DMS79 (cell line): ENCODE results near the gene MED28.
"Not testable (repeated sequence)": the region's sequence is repeated elsewhere in the genome, so short reads cannot be mapped to it uniquely, and the experiment has no call there.

Experiments used
- DNase-seq: peaks from one replicate; lab custom pipeline; 2025; lab: John Stamatoyannopoulos, UW

The MED28 gene

DNA sequence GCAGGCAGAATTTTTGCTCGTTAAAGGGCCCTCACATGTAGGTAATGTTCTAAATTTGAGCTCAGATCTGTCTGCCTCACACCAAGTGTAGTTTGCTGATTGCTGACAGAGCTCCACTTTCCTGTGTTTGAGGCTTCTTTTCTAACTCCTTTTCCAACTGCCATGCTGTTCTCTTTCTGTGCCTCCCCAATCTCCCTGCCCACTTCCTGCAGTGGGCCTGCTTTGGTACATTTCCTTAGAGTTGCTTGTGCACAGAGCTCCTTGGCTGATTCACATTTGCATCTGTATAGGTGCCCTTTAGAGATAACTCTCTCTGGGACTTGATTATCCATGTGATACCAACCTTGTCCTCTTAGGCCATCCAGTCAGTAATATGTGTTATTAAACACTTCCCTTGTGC lies 4.5 kb downstream of the MED28 start:
- DNase-seq: no peak

DNA sequence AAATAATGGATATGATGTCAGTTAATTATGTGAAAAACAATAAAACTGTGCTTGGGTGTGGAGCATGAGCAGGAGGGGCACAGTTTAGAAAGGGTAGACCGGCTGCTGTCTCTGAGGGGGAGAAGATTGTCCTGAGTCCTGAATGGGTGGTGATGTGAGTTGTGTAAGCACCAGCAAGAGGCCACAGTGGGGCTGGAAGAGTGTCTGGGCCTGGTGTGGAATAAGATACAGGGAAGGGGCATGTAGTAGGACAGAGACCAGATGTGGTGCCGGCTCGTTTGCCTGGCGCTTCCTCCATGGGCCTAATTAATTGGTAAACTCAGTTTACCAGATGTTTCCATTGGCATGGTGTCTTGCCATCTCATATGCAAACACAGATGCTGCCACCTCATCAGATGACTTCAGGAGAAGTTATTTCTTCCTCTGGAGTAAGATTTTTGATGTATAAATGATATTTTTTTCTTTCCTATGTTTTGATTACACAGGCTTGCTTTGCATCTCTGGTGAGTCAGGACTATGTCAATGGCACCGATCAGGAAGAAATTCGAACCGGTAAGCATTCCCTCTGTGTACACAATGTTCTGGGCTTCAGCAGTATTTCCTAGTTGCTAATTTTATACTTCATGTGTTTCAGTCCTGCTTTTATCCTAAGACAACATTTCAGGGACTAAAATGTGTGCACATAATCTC lies 5.1 kb downstream of the MED28 start:
- no peak for DNase-seq

DNA sequence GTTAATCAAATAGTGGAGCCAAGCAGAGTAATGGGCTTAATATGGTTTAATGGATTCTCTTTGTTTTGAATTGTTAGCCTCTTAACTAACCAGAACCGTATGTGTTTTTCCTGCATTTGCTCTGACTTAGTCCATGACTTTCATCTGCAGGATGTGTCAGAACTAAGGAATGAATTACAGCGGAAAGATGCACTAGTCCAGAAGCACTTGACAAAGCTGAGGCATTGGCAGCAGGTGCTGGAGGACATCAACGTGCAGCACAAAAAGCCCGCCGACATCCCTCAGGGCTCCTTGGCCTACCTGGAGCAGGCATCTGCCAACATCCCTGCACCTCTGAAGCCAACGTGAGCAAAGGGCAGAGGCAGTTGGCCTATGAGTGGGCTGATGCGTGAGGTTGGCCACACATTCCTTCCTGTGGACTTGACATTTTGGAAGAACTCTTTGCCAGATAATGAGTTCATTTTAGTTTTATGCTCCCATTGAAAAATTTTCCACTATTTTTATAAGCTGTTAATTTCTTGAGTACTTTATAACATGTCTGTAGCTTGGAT lies 9.1 kb downstream of the MED28 start:
- no peak for DNase-seq

GRCh38 chr4:17624821-17625220 lies 10.4 kb downstream of the MED28 start:
- DNase-seq: no peak

DNA sequence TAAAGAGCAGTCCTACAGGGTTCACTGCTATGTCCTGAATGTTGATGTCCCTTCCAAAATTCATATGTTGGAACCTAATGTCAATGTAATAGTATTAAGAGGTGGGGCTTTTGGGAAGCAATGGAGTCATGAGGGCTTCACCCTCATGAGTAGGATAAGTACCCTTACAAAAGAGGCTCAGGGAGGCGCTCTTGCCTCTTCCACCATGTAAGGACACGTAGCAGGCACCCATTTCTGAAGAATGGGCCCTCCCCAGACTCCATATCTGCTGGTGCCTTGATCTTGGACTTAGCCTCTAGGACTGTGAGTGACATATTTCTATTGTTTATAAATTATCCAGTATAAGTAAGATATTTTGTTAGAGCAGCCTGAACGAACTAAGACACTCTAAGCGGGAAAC lies 15.8 kb downstream of the MED28 start:
- no peak for DNase-seq

- DNase-seq: no peak
These were observed 19.2 kb downstream of the MED28 start for GRCh38 chr4:17633600-17633999.

DNA sequence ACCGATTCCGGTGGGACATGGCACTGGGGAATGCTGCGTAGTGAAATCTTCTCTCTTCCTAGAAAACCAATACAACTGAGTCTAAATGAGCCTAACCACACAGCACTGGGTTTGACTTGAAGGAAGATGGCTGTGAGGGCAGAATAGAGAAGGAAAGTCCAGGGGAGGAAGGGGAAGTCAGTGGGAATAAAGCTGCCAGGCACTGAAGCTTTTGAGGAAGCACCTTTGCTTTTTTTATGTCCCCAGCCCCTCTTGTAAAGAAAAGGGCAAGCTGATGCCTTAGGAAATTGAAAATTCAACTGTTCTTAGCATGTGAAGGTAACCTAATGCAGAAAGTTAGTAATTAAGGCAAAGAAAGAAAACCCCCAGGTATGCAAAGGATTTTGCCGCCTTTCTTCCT lies 20.6 kb downstream of the MED28 start:
- no peak for DNase-seq

DNA sequence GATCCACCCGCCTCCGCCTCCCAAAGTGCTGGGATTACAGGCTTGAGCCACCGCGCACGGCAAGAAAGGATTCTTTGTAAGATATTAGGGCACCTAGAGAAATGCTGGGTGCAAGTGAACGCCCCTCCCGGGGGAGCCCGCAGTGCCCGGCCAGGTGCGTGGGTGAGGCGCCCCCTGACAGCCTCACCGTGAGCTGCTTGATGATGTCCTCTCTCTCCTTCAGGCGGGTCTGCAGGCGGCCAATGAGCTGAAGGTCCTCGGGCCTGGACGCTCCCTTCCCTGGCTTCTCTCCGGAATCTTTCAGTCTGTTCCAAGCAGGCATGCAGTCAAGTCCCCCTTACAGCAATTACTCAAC lies 21.9 kb downstream of the MED28 start:
- DNase-seq: no peak

- no peak for DNase-seq
These were observed 22.5 kb downstream of the MED28 start for GRCh38 chr4:17636696-17637622.

DNA sequence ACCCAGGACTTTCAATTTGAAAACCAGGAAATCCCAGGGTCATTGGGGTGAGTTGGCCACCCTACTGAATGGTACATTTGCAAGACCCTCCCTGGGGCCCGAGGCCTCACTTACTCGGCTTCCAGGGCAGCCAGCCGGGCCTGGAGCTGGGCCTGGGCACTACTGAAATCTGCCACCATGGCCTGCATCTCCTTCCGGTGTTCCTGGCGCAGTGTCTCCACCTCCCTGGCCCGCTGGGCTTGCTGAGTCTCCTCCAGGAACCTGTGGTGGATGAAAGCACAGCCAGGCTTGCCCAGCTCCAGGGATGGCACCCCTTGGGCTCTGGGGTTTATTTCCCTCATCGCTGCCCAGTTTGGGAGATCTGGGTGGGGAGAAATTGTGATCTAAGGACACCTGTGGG lies 24.7 kb downstream of the MED28 start:
- DNase-seq: no peak

DNA sequence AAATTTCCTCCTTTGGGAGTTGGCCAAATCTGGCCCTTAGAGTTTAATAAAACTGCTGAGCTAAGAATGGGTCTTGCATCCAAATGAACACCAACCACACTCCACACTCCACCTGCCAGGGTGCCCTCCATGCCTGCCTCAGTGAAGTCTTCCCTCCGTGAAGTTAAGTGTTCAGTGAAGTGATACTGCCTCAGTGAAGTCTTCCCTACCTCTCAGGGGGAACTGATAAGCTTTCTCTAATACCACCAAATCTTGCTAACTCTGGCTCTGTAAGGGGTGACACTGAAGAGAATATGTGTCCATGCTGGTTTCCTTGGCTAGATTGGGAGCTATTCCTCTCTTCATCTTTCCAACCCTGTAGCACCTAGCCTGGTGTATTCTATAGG lies 27.9 kb downstream of the MED28 start:
- no peak for DNase-seq

GRCh38 chr4:17646693-17647092 lies 32.3 kb downstream of the MED28 start:
- DNase-seq: no peak

DNA sequence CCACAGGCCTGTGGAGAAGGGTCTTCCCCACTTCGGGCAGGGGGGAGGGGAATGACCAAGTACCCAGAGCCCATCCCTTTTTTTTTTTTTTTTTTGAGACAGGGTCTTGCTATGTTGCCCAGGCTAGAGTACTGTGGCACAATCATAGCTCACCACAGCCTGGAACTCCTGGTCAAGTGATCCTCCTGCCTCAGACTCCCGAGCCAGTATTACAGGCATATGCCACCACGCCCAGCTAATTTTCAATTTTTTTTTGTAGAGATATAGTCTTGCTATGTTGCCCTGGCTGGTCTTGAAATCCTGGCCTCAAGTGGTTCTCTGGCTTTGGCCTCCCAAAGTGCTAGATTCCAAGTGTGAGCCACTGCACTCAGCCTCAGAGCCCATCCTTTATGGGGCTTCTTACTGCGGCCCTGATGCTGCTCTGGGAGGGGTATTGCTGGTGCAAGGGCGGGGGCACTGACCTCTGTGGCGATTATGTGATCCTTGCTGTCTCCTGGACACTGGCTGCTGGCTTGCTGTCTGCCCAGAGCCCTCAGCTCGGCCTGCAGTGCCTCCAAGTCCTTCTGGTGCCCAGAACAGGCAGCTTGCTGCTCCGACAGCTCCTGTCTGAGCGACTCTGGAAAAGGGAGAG lies 32.9 kb downstream of the MED28 start:
- DNase-seq: no peak

DNA sequence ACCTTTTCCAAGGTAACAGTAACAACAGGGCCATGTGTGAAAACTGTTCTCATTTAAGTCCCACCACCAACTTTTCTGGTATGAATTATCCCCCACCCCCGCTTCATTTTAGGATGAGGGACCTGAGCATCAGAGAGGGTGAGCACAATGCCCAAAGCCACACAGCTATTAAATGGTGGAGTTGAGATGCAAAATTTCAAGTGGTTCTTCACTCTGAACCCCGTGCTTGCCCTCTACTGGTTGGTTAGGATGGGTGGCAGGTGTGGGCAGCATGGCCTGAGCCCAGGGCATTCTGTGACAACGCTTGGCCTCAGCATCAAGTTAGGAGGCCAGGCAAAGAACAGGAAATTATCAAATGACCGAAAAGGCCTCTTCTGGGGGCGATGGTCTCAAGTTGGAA lies 33.5 kb downstream of the MED28 start:
- DNase-seq: no peak

- no peak for DNase-seq
These were observed 36.0 kb downstream of the MED28 start for GRCh38 chr4:17650406-17650805.

DNA sequence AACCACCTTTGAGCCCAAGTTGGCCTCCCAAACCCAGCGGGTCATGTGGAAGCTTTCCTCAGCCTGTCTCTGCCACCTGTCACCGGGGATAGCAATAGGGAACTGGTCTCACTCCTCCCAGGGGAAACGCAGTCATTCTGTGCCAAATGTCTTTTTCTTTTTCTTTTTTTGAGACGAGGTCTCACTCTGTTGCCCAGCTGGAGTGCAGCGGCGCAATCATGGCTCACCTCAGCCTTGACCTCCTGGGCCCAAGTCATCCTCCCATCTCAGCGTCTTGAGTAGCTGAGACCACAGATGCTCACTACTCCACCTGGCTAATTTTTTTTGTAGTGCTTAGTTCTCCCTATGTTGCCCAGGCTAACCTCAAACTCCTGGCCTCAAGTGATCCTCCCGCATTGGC lies 40.3 kb downstream of the MED28 start:
- DNase-seq: no peak

DNA sequence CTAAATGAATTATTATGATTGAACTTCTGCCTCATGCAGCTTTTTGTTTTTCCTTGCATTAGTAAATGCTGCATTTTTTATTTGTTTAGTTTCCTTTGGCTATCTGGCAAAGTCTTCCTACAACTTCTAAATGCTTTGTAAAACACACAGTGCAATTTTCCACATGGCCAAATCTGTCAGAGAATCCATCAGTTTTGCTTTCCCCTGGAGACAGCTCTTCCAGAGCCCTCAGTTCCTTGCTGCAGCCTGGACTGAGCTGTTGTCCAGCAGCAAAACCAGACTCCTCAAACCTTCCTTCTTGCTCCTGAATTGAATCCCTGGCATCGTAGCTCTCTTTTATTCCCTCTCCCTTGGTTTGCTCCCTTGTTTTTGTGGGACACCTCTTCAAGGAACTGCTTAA lies 42.6 kb downstream of the MED28 start:
- no peak for DNase-seq

DNA sequence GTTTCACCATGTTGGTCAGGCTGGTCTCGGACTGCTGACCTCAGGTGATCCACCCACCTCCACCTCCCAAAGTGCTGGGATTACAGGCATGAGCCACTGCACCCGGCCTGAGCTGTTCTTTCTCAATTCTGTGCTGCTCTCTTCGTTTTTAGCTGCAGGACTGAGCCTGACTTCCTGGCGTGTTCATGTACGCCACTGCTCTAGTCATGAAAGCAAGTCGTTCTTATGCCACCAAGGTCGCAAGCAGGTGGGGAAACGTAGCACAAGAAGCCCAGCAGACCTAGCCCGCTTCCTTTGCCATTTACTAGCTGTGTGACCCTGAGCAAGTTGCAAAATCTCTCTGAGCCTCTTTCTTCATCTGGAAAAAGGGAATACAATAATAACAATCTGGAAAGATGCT lies 43.4 kb downstream of the MED28 start:
- no peak for DNase-seq

DNA sequence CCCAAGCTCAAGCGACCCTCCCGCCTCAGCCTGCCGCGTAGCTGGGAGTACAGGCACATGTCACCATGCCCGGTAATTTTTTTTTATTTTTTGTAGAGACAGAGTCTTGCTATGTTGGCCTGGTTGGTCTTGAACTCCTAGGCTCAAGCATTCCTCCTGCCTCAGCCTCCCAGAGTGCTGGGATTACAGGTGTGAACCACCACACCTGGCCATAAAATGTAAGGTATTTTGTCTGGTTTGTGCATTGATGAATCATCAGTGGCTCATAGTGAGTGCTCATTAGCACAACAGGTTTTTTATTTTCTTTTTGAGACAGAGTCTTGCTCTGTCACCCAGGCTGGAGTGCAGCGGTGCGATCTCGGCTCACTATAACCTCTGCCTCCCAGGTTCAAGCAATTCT lies 44.8 kb downstream of the MED28 start:
- DNase-seq: not testable (repeated sequence)

DNA sequence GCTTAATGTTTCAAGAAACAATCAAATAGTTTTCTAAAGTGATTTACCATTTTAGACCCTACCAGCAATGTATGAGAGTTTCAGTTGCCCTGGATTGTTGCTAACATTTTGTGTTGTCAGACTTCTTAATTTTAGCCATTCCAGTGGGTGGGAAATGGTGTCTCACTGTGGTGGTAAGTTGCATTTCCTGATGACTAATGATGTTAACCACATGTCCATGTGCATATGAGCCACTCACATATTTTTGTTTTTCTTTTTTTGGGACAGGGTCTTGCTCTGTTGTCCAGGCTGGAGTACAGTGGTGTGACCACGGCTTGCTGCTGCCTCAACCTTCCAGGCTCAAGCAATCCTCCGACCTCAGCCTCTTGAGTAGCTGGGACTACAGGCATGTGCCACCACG lies 48.3 kb downstream of the MED28 start:
- DNase-seq: no peak

GRCh38 chr4:17664755-17665154 lies 50.3 kb downstream of the MED28 start:
- DNase-seq: no peak

DNA sequence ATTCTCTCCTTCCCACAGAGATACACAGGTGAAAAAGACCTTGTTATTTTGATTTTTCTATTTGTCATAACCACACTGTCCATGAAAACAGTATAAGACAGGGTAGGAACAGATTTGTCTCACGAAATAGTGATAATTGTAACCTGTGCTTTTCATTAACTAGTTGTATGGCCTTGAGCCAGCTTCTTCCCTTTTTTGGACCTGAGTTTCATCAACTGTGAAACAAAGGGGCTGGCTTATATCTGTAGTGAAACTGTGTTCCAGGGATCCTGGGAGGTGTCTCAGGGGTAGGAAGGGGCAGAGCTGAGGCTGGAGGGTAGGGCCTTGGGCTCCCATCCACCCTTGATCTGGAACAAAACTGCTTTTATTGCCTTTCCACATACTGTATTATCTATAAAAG lies 50.9 kb downstream of the MED28 start:
- DNase-seq: no peak

DNA sequence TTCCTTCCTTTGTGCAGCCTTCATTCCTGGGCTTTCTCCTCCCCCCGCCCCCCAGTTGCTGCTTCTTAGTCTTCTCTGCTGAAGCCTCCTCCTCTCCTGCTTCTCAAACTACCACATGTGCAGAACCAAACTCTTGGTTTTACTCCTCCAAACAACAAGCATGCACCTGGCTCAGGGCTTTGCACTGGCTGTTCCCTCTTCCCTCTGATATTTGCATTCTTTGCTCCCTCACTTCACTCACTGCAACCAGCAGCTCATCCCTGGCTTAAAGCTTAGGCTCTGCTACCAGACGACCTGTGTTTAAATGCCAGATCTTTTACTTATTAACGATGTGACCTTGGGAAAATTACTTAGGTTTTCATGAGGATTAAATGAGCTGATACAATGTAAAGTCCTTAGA lies 51.4 kb downstream of the MED28 start:
- no peak for DNase-seq
